GM12878 (cell line): ENCODE data around the gene KLK3. TPM values are rescaled to one million over a fixed set of nuclear protein-coding genes. Genes with fewer than 3 reads are reported as not detected.
A peak's percentile ranks its signal among the peaks of the same experiment; 100 is the strongest.

Experiments
- ATAC-seq: fragments of 200-7000 bp; cut with Tn5 transposase; 3 replicates; pipeline ENCODE4 v1.9.1; 2020; ENCODE audit warnings: mild to moderate bottlenecking, moderate library complexity
- BruUV-seq: library from RNA; stranded (reverse); fragments of 400-500 nt; replicated peaks from 2 replicates; lab custom pipeline; 2021; lab: Mats Ljungman, UMichigan
- CTCF ChIA-PET: fragments of 300-600 bp; sonication (Branson Sonifier 250); formaldehyde crosslinking; extraction: SDS; loops from one replicate; lab custom pipeline; 2021; ENCODE audit warnings: inconsistent platforms; lab: Yijun Ruan, JAX
- POLR2A ChIA-PET: fragments of 350-600 bp; formaldehyde crosslinking; extraction: SDS; loops from one replicate; lab custom pipeline; 2021; ENCODE audit warnings: inconsistent platforms; lab: Charles Lee
- RAD21 ChIA-PET: fragments of 300-600 bp; sonication (Branson Sonifier 250); formaldehyde crosslinking; loops from one replicate; lab custom pipeline; 2023; ENCODE audit warnings: antibody characterized with exemption; ENCODE audit not compliant: unreplicated experiment; lab: Charles Lee
- SMC1A ChIA-PET: fragments of 300-600 bp; sonication (Branson Sonifier 250); formaldehyde crosslinking; loops from one replicate; lab custom pipeline; 2023; ENCODE audit not compliant: unreplicated experiment, uncharacterized antibody; lab: Charles Lee
- DNase-seq: peaks from one replicate; pipeline ENCODE4 v3.0.0-alpha.2; 2011; ENCODE audit warnings: low read depth, low spot score
- FAIRE-seq: peaks from 3 replicates; lab custom pipeline; 2011; peaks lifted over from hg19 to GRCh38; lab: Jason Lieb, UNC
- H2AFZ ChIP-seq: 2 replicates; pipeline ENCODE4 v1.6.0; 2011; ENCODE audit warnings: low read depth, low read length, control low read depth; ENCODE audit not compliant: control insufficient read depth
- H3K27ac ChIP-seq: 2 replicates; pipeline ENCODE4 v1.5.1; 2011; ENCODE audit warnings: control low read depth; ENCODE audit not compliant: control insufficient read depth, insufficient read depth
- H3K27me3 ChIP-seq, 2 experiments: replicated peaks in 1 of 2; 2 replicates each; pipeline versions ENCODE4 v1.6.0 to v1.6.1; 2011; ENCODE audit warnings: low read length in 1 of 2; ENCODE audit not compliant: control insufficient read depth in 2 of 2, insufficient read depth in 2 of 2
- H3K36me3 ChIP-seq, 2 experiments: 2 replicates each; pipeline ENCODE4 v1.5.1; 2011; ENCODE audit warnings: low read length in 1 of 2; ENCODE audit not compliant: control insufficient read depth in 2 of 2, insufficient read depth in 2 of 2
- H3K4me1 ChIP-seq: 2 replicates; pipeline ENCODE4 v1.6.1; 2011; ENCODE audit warnings: mild to moderate bottlenecking, low read length, moderate library complexity, mixed read lengths; ENCODE audit not compliant: control insufficient read depth, insufficient read depth
- H3K4me2 ChIP-seq: 2 replicates; pipeline ENCODE4 v1.6.0; 2011; ENCODE audit warnings: control low read depth; ENCODE audit not compliant: control insufficient read depth, insufficient read depth
- H3K4me3 ChIP-seq: fragments of 200-600 bp; sonication (generic); 2 replicates; pipeline ENCODE4 v1.5.1; 2016
- H3K79me2 ChIP-seq: 2 replicates; pipeline ENCODE4 v1.6.0; 2011; ENCODE audit warnings: low read length; ENCODE audit not compliant: control insufficient read depth, insufficient read depth
- H3K9ac ChIP-seq: 2 replicates; pipeline ENCODE4 v1.8.0; 2011; ENCODE audit warnings: low read length, control low read depth, mixed read lengths; ENCODE audit not compliant: control insufficient read depth, insufficient read depth
- H3K9me3 ChIP-seq: replicated peaks from 3 replicates; pipeline ENCODE4 v1.5.1; 2011; ENCODE audit warnings: mild to moderate bottlenecking, low read length; ENCODE audit not compliant: control insufficient read depth, insufficient read depth
- H4K20me1 ChIP-seq: 2 replicates; pipeline ENCODE4 v1.6.0; 2011; ENCODE audit not compliant: control insufficient read depth, insufficient read depth
- BACH1 ChIP-seq: fragments of 450-650 bp; IDR thresholded peaks from 2 replicates; pipeline ENCODE4 v1.6.1; 2017; ENCODE audit warnings: mild to moderate bottlenecking, borderline replicate concordance
- IRF3 ChIP-seq: fragments of 450-650 bp; IDR thresholded peaks from 2 replicates; pipeline ENCODE4 v1.6.1; 2014; ENCODE audit warnings: mild to moderate bottlenecking
- NR2C1 ChIP-seq: fragments of 450-650 bp; IDR thresholded peaks from 2 replicates; pipeline ENCODE4 v1.6.1; 2017; ENCODE audit warnings: antibody characterized with exemption, mild to moderate bottlenecking, moderate library complexity
- ZBTB33 ChIP-seq: fragments of 450-650 bp; IDR thresholded peaks from 2 replicates; pipeline ENCODE4 v1.6.1; 2017; ENCODE audit warnings: mild to moderate bottlenecking
- ZBTB40 ChIP-seq: fragments of 450-650 bp; IDR thresholded peaks from 2 replicates; pipeline ENCODE4 v1.6.1; 2016; ENCODE audit warnings: mild to moderate bottlenecking, moderate library complexity, borderline replicate concordance
- WGBS: methylation state at CpG from one replicate; pipeline ENCODE4 v1.1.6; 2016; ENCODE audit warnings: low lambda C conversion rate; ENCODE audit not compliant: insufficient replicate concordance, insufficient coverage; ENCODE audit errors: missing lambda C conversion rate; 5-methylcytosine and 5-hydroxymethylcytosine counted together
- in situ Hi-C: fragments of 300-500 bp; cut with MboI; formaldehyde crosslinking; loops from 9 replicates; pipeline ENCODE4 v1.14.3; 2018; ENCODE audit warnings: mixed read lengths
- intact Hi-C: fragments of 100-400 bp; cut with micrococcal nuclease; formaldehyde crosslinking; loops from one replicate; pipeline ENCODE4 v1.14.2; 2022; ENCODE audit not compliant: unreplicated experiment
- polyA plus RNA-seq, 11 experiments: library from polyadenylated mRNA; depleted of rRNA in 4 of 11; unstranded in 6 of 11; stranded (reverse) in 5 of 11; fragments of >200 nt; fragmentation: Nextera tagmentation in 4 of 11; fragmentation: Illumina TruSeq in 1 of 11; extraction: Ambion mirVana in 4 of 11; extraction: Trizol in 1 of 11; gene quantifications; 1 replicate in 1 of 11; 2 replicates in 10 of 11; pipeline versions ENCODE4 v1.2.1 to v1.2.3, GENCODE V29; 2011 to 2016; ENCODE audit warnings: inconsistent platforms in 2 of 11, missing spikeins in 2 of 11, low read depth in 1 of 11
- total RNA-seq, 4 experiments: library from RNA; depleted of rRNA in 3 of 4; stranded (reverse); fragments of >200 nt in 3 of 4; fragmentation: Illumina TruSeq in 1 of 4; extraction: Trizol in 1 of 4; gene quantifications; 2 replicates each; pipeline versions ENCODE4 v1.2.1 to v1.2.3, GENCODE V29; 2013 to 2021

Gene KLK3
- total and polyA plus RNA-seq, 10 of the 15 experiments (the other 5 are each of a cell fraction or from before 2014, with no cell fraction given) = 0.31 TPM; not detected in 9

- no peak for ATAC-seq
Measured at GRCh38 chr19:50899569-50899968, 44.9 kb downstream of the KLK3 start.

More at GRCh38 chr19:50899569-50899968, 44.9 kb downstream of the KLK3 start:
- ChIA-PET CTCF (interaction anchor here (1.0 to 4.0 kb wide), 3 partner anchors 22 to 343 kb away, joined by 3 to 33 read pairs (median 4); no protein-coding TSS in a partner anchor), POLR2A (interaction anchor here (0.6 kb wide), 2 partner anchors 9 to 18 kb away, joined by 3 to 4 read pairs; no protein-coding TSS in a partner anchor), SMC1A (interaction anchor here (0.7 to 4.7 kb wide), 5 partner anchors 10 to 1226 kb away, joined by 3 to 28 read pairs (median 3); no protein-coding TSS in a partner anchor), RAD21 (interaction anchor here (2.3 to 3.8 kb wide), 2 partner anchors 22 to 79 kb away, joined by 11 to 19 read pairs; no protein-coding TSS in a partner anchor)
- intact Hi-C loops (loop anchor here (5.0 to 10.0 kb wide), 2 partner anchors 62 to 545 kb away; no protein-coding TSS in a partner anchor), in situ Hi-C loops (loop anchor here (10.0 kb wide), 1 partner anchor 545 kb away; no protein-coding TSS in a partner anchor)
- Histone ChIP-seq H3K36me3 (no peaks in the 10 kb centered on the region), H3K9me3 (peaks cover 5% of the 10 kb centered on the region; the same call in 1 of the 3 replicates), H3K27ac (no peak overlapping the region), H2AFZ (no peak overlapping the region), H3K4me3 (no peak overlapping the region), H3K4me1 (peaks cover 21% of the 10 kb centered on the region), H3K4me2 (no peak overlapping the region), H3K79me2 (no peaks in the 10 kb centered on the region), H4K20me1 (no peaks in the 10 kb centered on the region), H3K9ac (no peak overlapping the region), H3K27me3 (no peaks in the 10 kb centered on the region)
- BruUV-seq = no TSS peak
- DNase-seq (no peak), FAIRE-seq (no peak)
- no peak for TF ChIP-seq BACH1
- TF ChIP-seq ZBTB40 = peak; percentile 46; the same call in 1 of the 2 replicates
- TF ChIP-seq ZBTB33 = no peak
- TF ChIP-seq IRF3 = no peak
- peak; percentile 91 for TF ChIP-seq NR2C1
- WGBS = 56% methylated on average over 3 of the region's 3 CpGs
